SU-DHL-6 (cell line): ENCODE results near the gene OR2F2.

Source experiments
- H2AFZ ChIP-seq: fragments of 200-600 bp; sonication (generic); 2 replicates; pipeline ENCODE4 v1.6.1; 2014; ENCODE audit warnings: low read depth, mild to moderate bottlenecking, moderate library complexity, mixed read lengths, antibody characterized with exemption, low read length; ENCODE audit not compliant: severe bottlenecking
- H3F3A ChIP-seq: fragments of 200-600 bp; shearing (Covaris generic); 2 replicates; pipeline ENCODE4 v1.6.0; 2016; ENCODE audit warnings: antibody characterized with exemption, mild to moderate bottlenecking; ENCODE audit not compliant: insufficient read depth
- H3K27ac ChIP-seq: fragments of 200-600 bp; sonication (generic); 2 replicates; pipeline ENCODE4 v1.5.1; 2016; ENCODE audit warnings: low read depth, mild to moderate bottlenecking, low read length, moderate library complexity, mixed read lengths
- H3K27me3 ChIP-seq: fragments of 200-600 bp; sonication (generic), shearing (Covaris generic); 2 replicates; pipeline ENCODE4 v1.6.0; 2014; ENCODE audit warnings: mild to moderate bottlenecking, low read length
- H3K36me3 ChIP-seq: fragments of 200-600 bp; sonication (generic); 2 replicates; pipeline ENCODE4 v1.6.1; 2014; ENCODE audit warnings: mild to moderate bottlenecking, low read length, mixed read lengths
- H3K4me2 ChIP-seq: fragments of 300-600, 200-600 bp; shearing (Covaris generic), sonication (generic); 2 replicates; pipeline ENCODE4 v1.6.0; 2014; ENCODE audit warnings: low read length, low read depth, mild to moderate bottlenecking; ENCODE audit not compliant: poor library complexity, severe bottlenecking
- H3K4me3 ChIP-seq: fragments of 200-600 bp; sonication (generic); 2 replicates; pipeline ENCODE4 v1.5.1; 2014; ENCODE audit warnings: antibody characterized with exemption, low read length, mild to moderate bottlenecking, mixed read lengths; ENCODE audit not compliant: insufficient read depth, poor library complexity, severe bottlenecking
- H3K79me2 ChIP-seq: fragments of 200-600 bp; sonication (generic); 2 replicates; pipeline ENCODE4 v1.6.1; 2014; ENCODE audit warnings: mild to moderate bottlenecking, low read length, moderate library complexity; ENCODE audit not compliant: insufficient read depth
- H3K9ac ChIP-seq: fragments of 200-600 bp; sonication (generic); 2 replicates; pipeline ENCODE4 v1.7.0; 2014; ENCODE audit warnings: mild to moderate bottlenecking, low read length
- H3K9me2 ChIP-seq: fragments of 200-600 bp; sonication (generic); replicated peaks from 2 replicates; pipeline ENCODE4 v1.6.1; 2014; ENCODE audit warnings: low read length; ENCODE audit not compliant: insufficient read depth
- H3K9me3 ChIP-seq: fragments of 200-600 bp; sonication (generic); 2 replicates; pipeline ENCODE4 v1.6.1; 2014; ENCODE audit warnings: low read length, mixed read lengths; ENCODE audit not compliant: insufficient read depth
- H4K20me1 ChIP-seq: fragments of 200-600 bp; sonication (generic); 2 replicates; pipeline ENCODE4 v1.6.1; 2014; ENCODE audit warnings: low read depth, mild to moderate bottlenecking, antibody characterized with exemption, low read length, moderate library complexity, mixed read lengths
- CTCF ChIP-seq: fragments of 200-600 bp; sonication (generic); IDR thresholded peaks from one replicate; pipeline ENCODE4 v1.5.1; 2017; ENCODE audit warnings: antibody characterized with exemption, mild to moderate bottlenecking, low read length, moderate library complexity; ENCODE audit not compliant: insufficient read depth, poor library complexity, severe bottlenecking
- EZH2phosphoT487 ChIP-seq: fragments of 200-600 bp; sonication (generic), shearing (Covaris generic); conservative IDR thresholded peaks from 2 replicates; pipeline ENCODE4 v1.6.1; 2018; ENCODE audit warnings: mild to moderate bottlenecking, antibody characterized with exemption, low read length, moderate library complexity, mixed read lengths

Gene OR2F2

GRCh38 chr7:143965280-143965679, 30.2 kb downstream of the OR2F2 start:
- Histone ChIP-seq H3F3A (no peaks in the 10 kb centered on the region), H3K4me2 (no peak overlapping the region), H3K79me2 (no peaks in the 10 kb centered on the region), H3K36me3 (no peaks in the 10 kb centered on the region), H3K4me3 (no peak overlapping the region), H3K9me3 (no peaks in the 10 kb centered on the region), H3K9ac (no peak overlapping the region), H3K27ac (no peak overlapping the region), H3K9me2 (no peaks in the 10 kb centered on the region; the same call in 1 of the 2 replicates), H2AFZ (no peak overlapping the region), H3K27me3 (no peaks in the 10 kb centered on the region), H4K20me1 (no peaks in the 10 kb centered on the region)
- TF ChIP-seq CTCF = no peak
- TF ChIP-seq EZH2phosphoT487 = no peak

- Histone ChIP-seq H3F3A (no peaks in the 10 kb centered on the region), H3K36me3 (no peaks in the 10 kb centered on the region), H3K27me3 (no peaks in the 10 kb centered on the region), H3K27ac (no peak overlapping the region), H3K9me3 (no peaks in the 10 kb centered on the region), H4K20me1 (no peaks in the 10 kb centered on the region), H3K4me3 (no peak overlapping the region), H2AFZ (no peak overlapping the region), H3K4me2 (no peak overlapping the region), H3K9me2 (no peaks in the 10 kb centered on the region; the same call in 1 of the 2 replicates), H3K79me2 (no peaks in the 10 kb centered on the region), H3K9ac (no peak overlapping the region)
- TF ChIP-seq CTCF (no peak), EZH2phosphoT487 (no peak)
Measured at GRCh38 chr7:143967398-143967797, 32.4 kb downstream of the OR2F2 start.

- TF ChIP-seq EZH2phosphoT487 (no peak), CTCF (no peak)
- no peaks in the 10 kb centered on the region for H3K79me2 ChIP-seq
- H2AFZ ChIP-seq = no peak overlapping the region
- H3K9me3 ChIP-seq = no peaks in the 10 kb centered on the region
- no peaks in the 10 kb centered on the region for H4K20me1 ChIP-seq
- H3K36me3 ChIP-seq = no peaks in the 10 kb centered on the region
- H3F3A ChIP-seq = no peaks in the 10 kb centered on the region
- no peaks in the 10 kb centered on the region for H3K27me3 ChIP-seq
- H3K4me3 ChIP-seq = no peak overlapping the region
- no peak overlapping the region for H3K4me2 ChIP-seq
- no peaks in the 10 kb centered on the region for H3K9me2 ChIP-seq
- no peak overlapping the region for H3K9ac ChIP-seq
- no peak overlapping the region for H3K27ac ChIP-seq
Measured at GRCh38 chr7:143973870-143974416, 38.9 kb downstream of the OR2F2 start.
